ENCODE measurements around the gene TMEM253. TPM values are rescaled to one million over a fixed set of nuclear protein-coding genes. Genes with fewer than 3 reads are reported as not detected.
A peak's percentile ranks its signal among the peaks of the same experiment; 100 is the strongest.

The TMEM253 gene
- total and polyA plus RNA-seq, 4 donors = 0.14 to 0.25 (median 0.19) TPM; not detected in 1

- no peak for DNase-seq (ENCODE audit: low spot score)
These were observed 13.4 kb upstream of the TMEM253 start for GRCh38 chr14:21087294-21088091.

GRCh38 chr14:21088687-21089086 lies 12.2 kb upstream of the TMEM253 start:
- WGBS = 83% methylated on average over 4 of the region's 4 CpGs
- no peak for DNase-seq (ENCODE audit: low spot score)
- Histone ChIP-seq H3K27ac (ENCODE audit: low read depth in 1 of 2, low read length in 2 of 2) (no peak overlapping the region), H3K9me3 (ENCODE audit: control insufficient read depth in 4 of 4, low read length in 3 of 4) (no peaks in the 10 kb centered on the region), H3K27me3 (ENCODE audit: control insufficient read depth in 4 of 4, insufficient read depth in 4 of 4, low read length in 3 of 4) (no peaks in the 10 kb centered on the region), H3K9ac (ENCODE audit: low read depth in 1 of 2, low read length in 2 of 2) (no peak overlapping the region), H3K4me1 (ENCODE audit: control insufficient read depth in 4 of 4, insufficient read depth in 4 of 4, low read length in 3 of 4) (peaks cover 7 to 26% (median 18%) of the 10 kb centered on the region in 4 donors), H3K36me3 (ENCODE audit: control insufficient read depth in 4 of 4, insufficient read depth in 3 of 4, low read depth in 1 of 4, low read length in 3 of 4) (peaks cover 15 to 38% (median 26%) of the 10 kb centered on the region in 4 donors), H3K4me3 (ENCODE audit: low read depth in 1 of 3, low read length in 3 of 3) (no peak overlapping the region)
- TF ChIP-seq, protein P1, sequence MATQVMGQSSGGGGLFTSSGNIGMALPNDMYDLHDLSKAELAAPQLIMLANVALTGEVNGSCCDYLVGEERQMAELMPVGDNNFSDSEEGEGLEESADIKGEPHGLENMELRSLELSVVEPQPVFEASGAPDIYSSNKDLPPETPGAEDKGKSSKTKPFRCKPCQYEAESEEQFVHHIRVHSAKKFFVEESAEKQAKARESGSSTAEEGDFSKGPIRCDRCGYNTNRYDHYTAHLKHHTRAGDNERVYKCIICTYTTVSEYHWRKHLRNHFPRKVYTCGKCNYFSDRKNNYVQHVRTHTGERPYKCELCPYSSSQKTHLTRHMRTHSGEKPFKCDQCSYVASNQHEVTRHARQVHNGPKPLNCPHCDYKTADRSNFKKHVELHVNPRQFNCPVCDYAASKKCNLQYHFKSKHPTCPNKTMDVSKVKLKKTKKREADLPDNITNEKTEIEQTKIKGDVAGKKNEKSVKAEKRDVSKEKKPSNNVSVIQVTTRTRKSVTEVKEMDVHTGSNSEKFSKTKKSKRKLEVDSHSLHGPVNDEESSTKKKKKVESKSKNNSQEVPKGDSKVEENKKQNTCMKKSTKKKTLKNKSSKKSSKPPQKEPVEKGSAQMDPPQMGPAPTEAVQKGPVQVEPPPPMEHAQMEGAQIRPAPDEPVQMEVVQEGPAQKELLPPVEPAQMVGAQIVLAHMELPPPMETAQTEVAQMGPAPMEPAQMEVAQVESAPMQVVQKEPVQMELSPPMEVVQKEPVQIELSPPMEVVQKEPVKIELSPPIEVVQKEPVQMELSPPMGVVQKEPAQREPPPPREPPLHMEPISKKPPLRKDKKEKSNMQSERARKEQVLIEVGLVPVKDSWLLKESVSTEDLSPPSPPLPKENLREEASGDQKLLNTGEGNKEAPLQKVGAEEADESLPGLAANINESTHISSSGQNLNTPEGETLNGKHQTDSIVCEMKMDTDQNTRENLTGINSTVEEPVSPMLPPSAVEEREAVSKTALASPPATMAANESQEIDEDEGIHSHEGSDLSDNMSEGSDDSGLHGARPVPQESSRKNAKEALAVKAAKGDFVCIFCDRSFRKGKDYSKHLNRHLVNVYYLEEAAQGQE (IDR thresholded peaks at IDR 0.05) = no peak
- no peak for TF ChIP-seq RXRA (IDR thresholded peaks at IDR 0.05)
- no peak for TF ChIP-seq SP1 (IDR thresholded peaks at IDR 0.05)
- TF ChIP-seq TAF1 (conservative IDR thresholded peaks at IDR 0.05) = no peak
- TF ChIP-seq HNF4G (IDR thresholded peaks at IDR 0.05) = no peak
- no peak for TF ChIP-seq CTCF (IDR thresholded peaks at IDR 0.05; ENCODE audit: low read depth, low read length, missing input control)
- no peak for TF ChIP-seq YY1 (IDR thresholded peaks at IDR 0.05)
- TF ChIP-seq NR2F2 (IDR thresholded peaks at IDR 0.05) = no peak
- TF ChIP-seq JUND (IDR thresholded peaks at IDR 0.05) = no peak
- TF ChIP-seq FOXA1 (IDR thresholded peaks at IDR 0.05) = no peak
- no peak for TF ChIP-seq GABPA (IDR thresholded peaks at IDR 0.05 in 1 of 2, conservative IDR thresholded peaks at IDR 0.05 in 1 of 2)
- no peak for TF ChIP-seq RAD21 (IDR thresholded peaks at IDR 0.05)
- no peak for TF ChIP-seq FOXA2 (IDR thresholded peaks at IDR 0.05)

More at GRCh38 chr14:21087294-21088091, 13.4 kb upstream of the TMEM253 start:
- Histone ChIP-seq H3K9me3 (ENCODE audit: control insufficient read depth in 4 of 4, low read length in 3 of 4) (no peaks in the 10 kb centered on the region), H3K4me1 (ENCODE audit: control insufficient read depth in 4 of 4, insufficient read depth in 4 of 4, low read length in 3 of 4) (peaks cover 9 to 29% (median 18%) of the 10 kb centered on the region in 4 donors), H3K9ac (ENCODE audit: low read depth in 1 of 2, low read length in 2 of 2) (no peak overlapping the region), H3K36me3 (ENCODE audit: control insufficient read depth in 4 of 4, insufficient read depth in 3 of 4, low read depth in 1 of 4, low read length in 3 of 4) (peaks cover 17 to 44% (median 31%) of the 10 kb centered on the region in 4 donors), H3K27ac (ENCODE audit: low read depth in 1 of 2, low read length in 2 of 2) (no peak overlapping the region), H3K4me3 (ENCODE audit: low read depth in 1 of 3, low read length in 3 of 3) (no peak overlapping the region), H3K27me3 (ENCODE audit: control insufficient read depth in 4 of 4, insufficient read depth in 4 of 4, low read length in 3 of 4) (no peaks in the 10 kb centered on the region)
- WGBS = 78% methylated on average over 19 of the region's 19 CpGs
- TF ChIP-seq HNF4A (conservative IDR thresholded peaks at IDR 0.05) (no peak), SP1 (IDR thresholded peaks at IDR 0.05) (no peak), CTCF (IDR thresholded peaks at IDR 0.05; ENCODE audit: low read depth, low read length, missing input control) (no peak), YY1 (IDR thresholded peaks at IDR 0.05) (no peak), NR2F2 (IDR thresholded peaks at IDR 0.05) (no peak), JUND (IDR thresholded peaks at IDR 0.05) (peak in 1 of 2 donors; percentile 31), GABPA (IDR thresholded peaks at IDR 0.05 in 1 of 2, conservative IDR thresholded peaks at IDR 0.05 in 1 of 2) (peak in 1 of 2 donors; percentile 25)
- TF ChIP-seq, protein P1 (IDR thresholded peaks at IDR 0.05) = no peak

Data from liver (tissue), 9 donors.